Dedifferentiated amniotic fluid mesenchymal stem cell (primary cell): ENCODE results near the gene VLDLR.

ENCODE experiments used
- DNase-seq: peaks from one replicate; pipeline ENCODE4 v3.0.0-alpha.2; 2016; ENCODE audit errors: extremely low spot score

VLDLR gene

DNA sequence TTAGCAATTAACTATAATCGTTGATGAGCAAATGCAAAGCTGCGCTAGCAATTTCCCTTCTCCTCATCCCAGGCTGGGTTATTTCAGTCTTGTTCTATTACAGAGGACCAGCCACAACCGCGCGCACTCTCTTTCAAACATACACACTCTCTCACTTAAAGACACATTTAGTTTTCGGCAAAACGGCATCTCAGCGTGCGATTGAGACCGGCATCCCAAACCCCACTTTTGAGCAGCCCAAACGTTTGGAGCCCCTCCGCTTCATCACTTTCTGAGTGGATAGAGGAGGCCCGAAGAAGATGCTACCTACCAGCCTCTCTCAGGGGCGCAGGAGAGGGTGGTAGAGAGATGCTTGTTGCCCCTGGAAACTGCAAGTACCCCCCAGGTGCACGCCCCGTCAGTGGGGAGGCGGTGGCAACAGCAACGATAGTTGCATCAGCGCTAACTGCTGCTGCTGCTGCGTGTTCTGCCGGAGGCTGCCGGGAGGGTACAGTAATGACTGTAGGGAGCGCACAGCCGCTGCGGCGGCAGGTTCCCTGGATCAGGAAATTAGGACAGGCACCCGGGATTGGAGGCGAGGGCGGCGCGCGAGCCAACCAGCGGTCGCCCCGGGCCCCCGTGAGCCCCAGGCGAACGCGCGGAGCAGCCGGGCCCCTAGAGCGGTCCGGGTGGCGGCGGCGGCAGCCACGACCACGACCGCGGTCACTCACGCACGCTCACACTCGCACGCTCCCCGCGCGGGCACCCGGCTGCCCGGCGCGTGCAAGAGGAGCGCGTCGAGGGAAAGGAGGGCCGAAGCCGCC, 467 bp upstream of the VLDLR start:
- peak; percentile 76 for DNase-seq

- no peak for DNase-seq
Observed at GRCh38 chr9:2622461-2623287, 1.1 kb downstream of the VLDLR start.

- no peak for DNase-seq
Observed at GRCh38 chr9:2623288-2624050, 1.9 kb downstream of the VLDLR start.

GRCh38 chr9:2624051-2624682, 2.6 kb downstream of the VLDLR start:
- no peak for DNase-seq

DNA sequence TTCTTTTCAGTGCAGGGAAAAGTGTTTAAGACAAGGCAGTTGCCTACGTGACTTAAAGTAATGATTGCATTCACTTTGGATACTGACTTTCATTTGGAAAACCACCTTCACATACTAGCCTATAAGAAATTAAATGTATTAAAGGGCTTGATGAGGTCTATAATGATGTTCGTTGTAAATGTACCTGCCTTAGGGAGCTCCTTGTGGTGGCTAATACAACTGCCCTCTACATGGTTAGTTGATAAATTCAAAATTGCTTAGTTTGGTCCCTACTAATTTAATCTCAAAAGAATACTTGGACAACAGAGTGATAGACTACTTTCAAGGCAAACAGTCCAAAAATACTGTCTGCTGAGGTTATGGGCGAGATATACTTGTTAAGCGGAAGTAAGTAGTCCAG, 3.8 kb downstream of the VLDLR start:
- no peak for DNase-seq

DNA sequence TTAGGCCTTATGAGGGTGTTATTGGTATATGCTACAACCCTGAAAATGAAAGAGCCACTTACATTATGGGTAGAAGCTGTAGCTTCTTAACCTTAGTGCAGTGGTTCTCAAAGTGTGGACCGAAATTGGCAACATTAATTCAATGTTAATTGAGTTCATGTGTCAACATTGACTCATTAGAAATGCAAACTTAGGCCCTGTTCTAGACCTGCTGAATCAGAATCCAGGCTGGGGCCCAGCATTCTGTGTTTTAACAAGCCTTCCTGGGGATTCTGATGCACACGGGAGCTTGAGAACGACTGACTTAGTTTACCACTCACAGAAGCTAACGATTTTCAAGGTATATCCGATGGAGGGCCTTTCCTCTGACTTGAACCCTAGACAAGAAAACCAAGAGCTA, 7.3 kb downstream of the VLDLR start:
- no peak for DNase-seq

DNA sequence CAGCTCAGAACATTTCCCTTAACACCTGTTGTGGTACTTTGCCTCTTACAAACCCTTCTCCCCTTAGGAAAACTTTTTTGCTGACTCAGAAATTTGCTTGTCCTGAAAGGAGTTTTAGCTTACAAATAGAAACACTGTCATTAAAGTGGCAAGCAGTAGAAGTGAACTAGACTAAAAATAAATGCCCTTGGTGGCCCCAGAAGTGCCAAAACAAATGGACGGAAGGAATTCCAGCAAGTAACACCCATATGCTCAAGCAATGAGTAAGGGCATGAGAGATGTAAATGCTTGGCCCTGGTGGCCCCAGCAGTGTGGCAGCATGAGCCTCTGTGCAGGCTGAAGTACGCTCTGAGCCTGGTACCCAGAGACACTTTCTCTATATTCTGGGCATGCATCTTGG, 8.6 kb downstream of the VLDLR start:
- DNase-seq = no peak

- no peak for DNase-seq
Observed at GRCh38 chr9:2631263-2631662, 9.7 kb downstream of the VLDLR start.

GRCh38 chr9:2634153-2634552, 12.6 kb downstream of the VLDLR start:
- DNase-seq = no peak

DNA sequence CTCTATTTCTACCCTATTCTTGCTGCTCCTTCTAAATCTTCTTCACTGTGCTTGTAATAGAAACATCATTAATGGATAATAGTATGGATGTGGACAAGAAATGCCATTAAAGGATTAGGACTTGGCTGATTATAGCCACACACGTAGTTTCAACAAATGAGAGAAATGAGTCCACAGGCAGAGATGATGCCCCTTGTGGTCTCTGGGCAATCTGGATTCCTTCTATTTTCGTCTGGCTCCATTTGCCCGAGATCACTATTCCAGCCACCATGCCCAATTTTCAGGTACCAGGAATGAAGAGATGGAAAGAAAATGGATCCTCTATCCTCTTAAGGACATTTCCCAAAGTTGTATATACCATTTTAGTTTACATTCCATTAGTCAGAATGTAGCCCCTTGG, 13.2 kb downstream of the VLDLR start:
- no peak for DNase-seq

- DNase-seq = no peak
Observed at GRCh38 chr9:2635922-2636321, 14.3 kb downstream of the VLDLR start.

DNA sequence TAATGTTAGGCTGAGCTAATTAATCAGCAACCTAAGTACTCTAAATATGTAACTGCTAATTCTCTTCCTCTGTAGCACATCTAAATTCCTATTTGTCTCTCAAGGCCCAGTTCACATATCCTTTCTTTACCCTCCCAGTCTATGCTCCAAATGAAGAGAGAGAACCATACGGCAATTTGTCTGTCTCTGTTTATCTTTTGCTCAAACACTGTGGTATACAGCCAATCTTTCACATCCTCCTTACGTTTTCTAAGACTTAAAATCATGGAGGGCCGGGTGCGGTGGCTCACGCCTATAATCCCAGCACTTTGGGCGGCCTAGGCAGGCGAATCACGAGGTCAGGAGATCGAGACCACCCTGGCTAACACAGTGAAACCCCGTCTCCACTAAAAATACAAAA, 15.8 kb downstream of the VLDLR start:
- no peak for DNase-seq

GRCh38 chr9:2638871-2639673, 17.5 kb downstream of the VLDLR start:
- no peak for DNase-seq

- no peak for DNase-seq
Observed at GRCh38 chr9:2639786-2640185, 18.2 kb downstream of the VLDLR start.

DNA sequence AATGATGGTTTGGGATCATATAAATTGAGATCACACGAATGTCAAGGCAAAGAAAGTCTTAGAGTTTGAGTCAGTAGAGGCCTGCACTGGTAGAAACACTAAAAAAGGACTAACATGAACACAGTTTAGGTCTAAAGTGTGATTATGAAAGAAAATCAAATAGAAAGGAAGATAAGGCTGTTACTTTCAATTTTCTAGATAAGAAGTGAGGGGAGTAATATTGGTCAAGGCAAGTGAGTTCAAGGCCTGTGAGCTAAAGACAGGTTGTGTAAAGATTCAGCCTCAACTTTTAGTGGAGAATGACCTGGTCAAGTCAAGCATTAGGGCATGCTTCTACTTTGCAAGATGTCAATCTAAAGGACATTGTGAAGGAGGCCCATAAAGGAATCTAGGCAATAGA, 19.0 kb downstream of the VLDLR start:
- DNase-seq = no peak

GRCh38 chr9:2641033-2641432, 19.4 kb downstream of the VLDLR start:
- DNase-seq = no peak

DNA sequence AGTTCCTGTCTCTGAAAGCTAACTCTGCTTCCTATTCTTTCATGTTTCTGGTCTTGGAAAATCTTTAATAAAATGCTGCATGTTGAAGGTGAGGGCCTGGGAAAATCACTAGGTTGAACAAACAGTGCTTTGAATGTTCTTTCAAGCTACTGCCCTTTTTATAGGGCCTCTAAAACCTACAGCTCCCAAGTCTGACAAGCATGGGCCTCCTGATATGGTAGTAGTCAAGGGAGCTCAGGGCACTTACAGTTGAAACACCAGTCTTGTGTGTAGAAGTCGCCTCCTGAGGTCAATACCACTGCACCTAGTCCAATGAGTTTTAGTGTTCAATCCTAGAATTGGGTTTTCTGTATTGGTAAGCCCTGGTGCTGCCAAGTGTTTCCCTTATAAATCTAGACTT, 20.5 kb downstream of the VLDLR start:
- no peak for DNase-seq

- no peak for DNase-seq
Observed at GRCh38 chr9:2645569-2645968, 24.0 kb downstream of the VLDLR start.

- peak; percentile 26 for DNase-seq
Observed at GRCh38 chr9:2655411-2655901, 33.9 kb downstream of the VLDLR start.

DNA sequence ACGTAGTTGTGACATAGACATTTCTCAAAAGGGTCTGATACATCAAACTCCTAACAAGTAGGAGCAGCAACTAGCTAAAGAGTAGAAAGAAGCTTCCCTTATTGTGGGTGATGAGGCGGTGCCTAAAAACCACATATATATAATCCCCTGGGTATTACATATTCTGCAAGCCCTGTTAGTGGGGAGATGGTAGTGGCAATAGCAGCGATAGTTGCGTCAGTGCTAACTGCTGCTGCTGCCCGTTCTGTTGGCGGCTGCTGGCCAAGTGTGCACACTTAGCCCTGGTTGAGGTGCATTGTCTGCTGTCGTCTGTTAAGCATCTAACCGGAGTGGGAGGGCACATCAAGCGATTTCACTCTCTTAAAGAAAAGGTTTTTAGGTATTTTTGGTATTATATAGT, 35.8 kb downstream of the VLDLR start:
- no peak for DNase-seq

DNA sequence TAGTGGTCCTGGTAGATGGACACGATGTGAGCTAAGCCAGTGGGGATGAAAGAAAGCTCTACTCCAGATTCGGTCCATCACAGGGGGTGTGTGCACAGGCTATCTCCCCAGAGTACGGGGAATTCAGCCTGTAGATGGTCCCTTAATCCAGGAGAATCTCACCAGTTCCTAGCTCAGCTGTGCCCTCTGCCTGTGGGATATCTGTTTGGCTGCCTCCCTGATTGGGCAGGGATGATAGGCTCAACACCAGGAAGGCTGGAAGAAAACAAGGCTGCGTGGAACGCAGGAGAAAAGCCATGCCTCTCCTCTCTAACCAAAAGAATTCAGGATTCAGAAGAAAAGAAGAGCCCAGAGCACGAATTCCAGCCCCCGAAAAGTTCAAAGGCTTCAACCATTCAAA, 40.9 kb downstream of the VLDLR start:
- no peak for DNase-seq
